Neural progenitor cell (in vitro differentiated cells): ENCODE results near the gene FGD4. TPM values are rescaled to one million over a fixed set of nuclear protein-coding genes. Genes with fewer than 3 reads are reported as not detected.
"Not testable (repeated sequence)": the region's sequence is repeated elsewhere in the genome, so short reads cannot be mapped to it uniquely, and the experiment has no call there.

Experiments
- DNase-seq: peaks from one replicate; pipeline ENCODE4 v3.0.0-alpha.2; 2016; ENCODE audit warnings: low spot score
- H2AFZ ChIP-seq: fragments of 200-600 bp; sonication (generic); replicated peaks from 2 replicates; pipeline ENCODE4 v1.6.1; 2016; ENCODE audit warnings: antibody characterized with exemption
- H3F3A ChIP-seq: fragments of 200-600 bp; sonication (generic); 2 replicates; pipeline ENCODE4 v1.6.1; 2016; ENCODE audit warnings: antibody characterized with exemption, low read depth
- H3K27ac ChIP-seq: fragments of 200-600 bp; sonication (generic); 2 replicates; pipeline ENCODE4 v1.5.1; 2016; ENCODE audit warnings: mild to moderate bottlenecking
- H3K27me3 ChIP-seq: fragments of 200-600 bp; sonication (generic); 2 replicates; pipeline ENCODE4 v1.6.1; 2016; ENCODE audit warnings: mild to moderate bottlenecking, moderate library complexity
- H3K36me3 ChIP-seq: fragments of 200-600 bp; sonication (generic); 2 replicates; pipeline ENCODE4 v1.5.1; 2016
- H3K4me1 ChIP-seq: fragments of 200-600 bp; sonication (generic); 2 replicates; pipeline ENCODE4 v1.6.1; 2016; ENCODE audit warnings: mixed run types
- H3K4me2 ChIP-seq: fragments of 200-600 bp; sonication (generic); 2 replicates; pipeline ENCODE4 v1.6.1; 2016
- H3K4me3 ChIP-seq: fragments of 200-600 bp; sonication (generic); 2 replicates; pipeline ENCODE4 v1.5.1; 2016
- H3K79me2 ChIP-seq: fragments of 200-600 bp; sonication (generic); 2 replicates; pipeline ENCODE4 v1.6.1; 2016; ENCODE audit warnings: low read depth
- H3K9ac ChIP-seq: fragments of 200-600 bp; sonication (generic); 2 replicates; pipeline ENCODE4 v1.6.1; 2016
- H3K9me3 ChIP-seq: fragments of 200-600 bp; sonication (generic); 2 replicates; pipeline ENCODE4 v1.5.1; 2016; ENCODE audit warnings: low read depth
- H4K20me1 ChIP-seq: fragments of 200-600 bp; sonication (generic); 2 replicates; pipeline ENCODE4 v1.6.1; 2016; ENCODE audit warnings: low read depth
- H3K27ac Mint-ChIP-seq: 3 replicates; pipeline ENCODE4 v1.8.0; 2021; ENCODE audit warnings: mixed read lengths
- H3K27me3 Mint-ChIP-seq: 2 replicates; pipeline ENCODE4 v1.8.0; 2022; ENCODE audit warnings: low read depth, mild to moderate bottlenecking, inconsistent platforms, moderate library complexity, mixed read lengths; ENCODE audit not compliant: insufficient read depth
- H3K36me3 Mint-ChIP-seq: 3 replicates; pipeline ENCODE4 v1.8.0; 2021; ENCODE audit warnings: mixed read lengths
- H3K4me1 Mint-ChIP-seq: 3 replicates; pipeline ENCODE4 v1.8.0; 2021; ENCODE audit warnings: mixed read lengths
- H3K4me3 Mint-ChIP-seq: 3 replicates; pipeline ENCODE4 v1.8.0; 2021; ENCODE audit warnings: mild to moderate bottlenecking, moderate library complexity, mixed read lengths
- H3K9me3 Mint-ChIP-seq: 3 replicates; pipeline ENCODE4 v1.8.0; 2020; ENCODE audit warnings: mixed read lengths
- EZH2 ChIP-seq: fragments of 200-600 bp; sonication (generic); IDR thresholded peaks from 2 replicates; pipeline ENCODE4 v1.6.1; 2017; ENCODE audit warnings: antibody characterized with exemption, mild to moderate bottlenecking, moderate library complexity
- EZH2phosphoT487 ChIP-seq: fragments of 200-600 bp; sonication (generic); IDR thresholded peaks from 2 replicates; pipeline ENCODE4 v1.6.1; 2017; ENCODE audit warnings: antibody characterized with exemption
- total RNA-seq: library from RNA; depleted of rRNA; stranded (reverse); fragments of >200 nt; gene quantifications from 2 replicates; pipeline ENCODE4 v1.2.3, GENCODE V29; 2015; ENCODE audit warnings: low replicate concordance
- TF ChIP-seq, protein P1 (sequence below): fragments of 200-600 bp; sonication (generic); IDR thresholded peaks from 2 replicates; pipeline ENCODE4 v1.5.1; 2017; ENCODE audit warnings: antibody characterized with exemption, mild to moderate bottlenecking

The FGD4 gene
- total RNA-seq, 1 donor from 2014 or later = 41.4 TPM

GRCh38 chr12:32532422-32532821 lies 133.1 kb downstream of the FGD4 start:
- Histone ChIP-seq H3K4me2 (no peak overlapping the region), H3K4me3 (no peak overlapping the region), H3K36me3 (no peaks in the 10 kb centered on the region), H3K9me3 (no peaks in the 10 kb centered on the region), H4K20me1 (peaks cover 72% of the 10 kb centered on the region), H3K27ac (no peak overlapping the region), H2AFZ (no peak overlapping the region), H3K4me1 (peaks cover 27% of the 10 kb centered on the region), H3K9ac (no peak overlapping the region), H3K79me2 (peaks cover 100% of the 10 kb centered on the region), H3K27me3 (no peaks in the 10 kb centered on the region), H3F3A (peaks cover 7% of the 10 kb centered on the region)
- Mint-ChIP-seq H3K4me3 (no peak overlapping the region), H3K4me1 (peaks cover 37% of the 10 kb centered on the region), H3K9me3 (no peaks in the 10 kb centered on the region), H3K36me3 (peaks cover 5% of the 10 kb centered on the region), H3K27me3 (peaks cover 2% of the 10 kb centered on the region), H3K27ac (no peak overlapping the region)
- TF ChIP-seq EZH2phosphoT487 (no peak), EZH2 (no peak)
- TF ChIP-seq, protein P1, sequence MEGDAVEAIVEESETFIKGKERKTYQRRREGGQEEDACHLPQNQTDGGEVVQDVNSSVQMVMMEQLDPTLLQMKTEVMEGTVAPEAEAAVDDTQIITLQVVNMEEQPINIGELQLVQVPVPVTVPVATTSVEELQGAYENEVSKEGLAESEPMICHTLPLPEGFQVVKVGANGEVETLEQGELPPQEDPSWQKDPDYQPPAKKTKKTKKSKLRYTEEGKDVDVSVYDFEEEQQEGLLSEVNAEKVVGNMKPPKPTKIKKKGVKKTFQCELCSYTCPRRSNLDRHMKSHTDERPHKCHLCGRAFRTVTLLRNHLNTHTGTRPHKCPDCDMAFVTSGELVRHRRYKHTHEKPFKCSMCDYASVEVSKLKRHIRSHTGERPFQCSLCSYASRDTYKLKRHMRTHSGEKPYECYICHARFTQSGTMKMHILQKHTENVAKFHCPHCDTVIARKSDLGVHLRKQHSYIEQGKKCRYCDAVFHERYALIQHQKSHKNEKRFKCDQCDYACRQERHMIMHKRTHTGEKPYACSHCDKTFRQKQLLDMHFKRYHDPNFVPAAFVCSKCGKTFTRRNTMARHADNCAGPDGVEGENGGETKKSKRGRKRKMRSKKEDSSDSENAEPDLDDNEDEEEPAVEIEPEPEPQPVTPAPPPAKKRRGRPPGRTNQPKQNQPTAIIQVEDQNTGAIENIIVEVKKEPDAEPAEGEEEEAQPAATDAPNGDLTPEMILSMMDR = no peak
- DNase-seq = no peak

DNA sequence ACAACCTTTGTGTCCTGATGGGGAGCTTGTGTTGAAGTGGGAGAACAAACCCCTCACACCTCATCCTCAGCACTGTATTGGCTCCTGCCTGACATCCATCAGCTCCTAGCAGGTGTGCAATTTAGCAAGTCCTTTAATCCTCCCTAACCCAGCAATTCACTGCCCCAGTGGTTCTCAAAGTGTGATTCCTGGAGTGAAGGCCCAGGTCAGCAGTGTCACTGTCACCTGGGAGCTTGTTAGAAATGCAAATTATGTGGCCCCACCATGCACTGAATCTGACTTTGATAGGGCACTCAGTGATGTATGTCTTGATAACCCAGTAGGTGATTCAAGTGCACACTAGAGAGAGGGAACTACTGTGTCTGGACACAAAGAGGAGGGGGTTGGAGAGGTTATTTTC lies 133.6 kb downstream of the FGD4 start:
- Mint-ChIP-seq H3K27me3 (peaks cover 2% of the 10 kb centered on the region), H3K36me3 (peaks cover 5% of the 10 kb centered on the region), H3K4me3 (no peak overlapping the region), H3K4me1 (peaks cover 41% of the 10 kb centered on the region), H3K9me3 (no peaks in the 10 kb centered on the region), H3K27ac (no peak overlapping the region)
- H3K79me2 ChIP-seq = peaks cover 100% of the 10 kb centered on the region
- no peak overlapping the region for H3K9ac ChIP-seq
- no peaks in the 10 kb centered on the region for H3K36me3 ChIP-seq
- H3K4me1 ChIP-seq = peaks cover 27% of the 10 kb centered on the region
- H3K27me3 ChIP-seq = no peaks in the 10 kb centered on the region
- TF ChIP-seq EZH2phosphoT487 (no peak), EZH2 (no peak)
- TF ChIP-seq, protein P1 = no peak
- peak; percentile 16 for DNase-seq
- H3K9me3 ChIP-seq = no peaks in the 10 kb centered on the region
- H3K27ac ChIP-seq = no peak overlapping the region
- no peak overlapping the region for H3K4me3 ChIP-seq
- no peak overlapping the region for H2AFZ ChIP-seq
- no peak overlapping the region for H3K4me2 ChIP-seq
- peaks cover 7% of the 10 kb centered on the region for H3F3A ChIP-seq
- peaks cover 78% of the 10 kb centered on the region for H4K20me1 ChIP-seq

DNA sequence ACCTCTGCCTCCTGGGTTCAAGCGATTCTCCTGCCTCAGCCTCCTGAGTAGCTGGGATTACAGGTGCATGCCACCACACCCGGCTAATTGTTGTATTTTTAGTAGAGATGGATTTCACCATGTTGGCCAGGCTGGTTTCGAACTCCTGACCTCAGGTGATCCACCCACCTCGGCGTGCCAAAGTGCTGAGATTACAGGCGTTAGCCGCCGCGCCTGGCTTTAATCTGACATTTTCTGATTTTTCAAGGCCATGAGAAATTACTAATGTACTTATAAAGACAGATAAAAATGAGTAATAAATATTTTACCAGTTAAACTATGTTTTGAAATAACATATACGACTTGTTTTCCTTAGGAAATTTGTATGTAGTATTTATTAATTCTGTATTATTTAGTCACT lies 134.1 kb downstream of the FGD4 start:
- H2AFZ ChIP-seq, H3K9me3 ChIP-seq, H3K36me3 ChIP-seq, H3K9me3 Mint-ChIP-seq, H3K27me3 ChIP-seq, H3K36me3 Mint-ChIP-seq, H3K9ac ChIP-seq, DNase-seq, H3K4me2 ChIP-seq, H3K27ac ChIP-seq, H3K4me3 ChIP-seq, H3K27me3 Mint-ChIP-seq, H3K4me3 Mint-ChIP-seq, H3K27ac Mint-ChIP-seq, H3F3A ChIP-seq: not testable (repeated sequence)
- Histone ChIP-seq H3K79me2 (peaks cover 100% of the 10 kb centered on the region), H4K20me1 (peaks cover 83% of the 10 kb centered on the region), H3K4me1 (peaks cover 27% of the 10 kb centered on the region)
- peaks cover 41% of the 10 kb centered on the region for H3K4me1 Mint-ChIP-seq

DNA sequence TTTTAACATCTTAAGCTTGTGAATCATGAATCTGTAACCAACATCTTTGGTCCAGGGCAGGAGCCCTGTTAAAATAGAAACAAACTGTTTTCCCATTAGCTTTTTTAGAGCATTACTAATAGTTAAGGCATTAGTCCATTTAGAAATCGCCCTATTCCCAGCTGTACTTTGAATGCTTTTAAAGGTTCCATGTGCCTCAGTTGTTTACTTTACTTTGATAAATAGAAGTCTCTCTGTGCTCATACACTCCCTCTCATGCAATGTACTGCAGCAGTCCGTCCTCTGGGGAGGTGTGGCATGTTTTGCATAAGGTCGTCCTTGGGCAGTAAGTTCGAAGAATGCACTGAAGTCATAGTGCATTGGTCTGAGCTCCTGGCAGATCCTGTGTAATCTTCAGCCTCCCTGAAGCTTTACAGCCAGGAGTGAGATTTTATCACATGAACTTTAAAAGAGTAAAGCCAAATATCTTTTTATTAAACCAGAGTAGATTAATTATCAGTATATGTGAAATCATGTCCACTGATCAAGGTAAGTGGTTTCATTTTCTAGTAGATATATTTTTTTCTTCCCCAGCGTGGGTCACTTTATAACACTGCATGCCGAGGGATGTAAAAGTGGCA lies 134.7 kb downstream of the FGD4 start:
- H3K36me3 Mint-ChIP-seq = peaks cover 7% of the 10 kb centered on the region
- peaks cover 27% of the 10 kb centered on the region for H3K4me1 ChIP-seq
- no peak overlapping the region for H3K9ac ChIP-seq
- peaks cover 7% of the 10 kb centered on the region for H3F3A ChIP-seq
- peaks cover 100% of the 10 kb centered on the region for H3K79me2 ChIP-seq
- no peak overlapping the region for H2AFZ ChIP-seq
- H3K27ac Mint-ChIP-seq = peak overlapping the region; percentile 50
- H3K27ac ChIP-seq = no peak overlapping the region
- no peaks in the 10 kb centered on the region for H3K9me3 ChIP-seq
- DNase-seq = peak; percentile 24
- H3K36me3 ChIP-seq = no peaks in the 10 kb centered on the region
- H3K27me3 ChIP-seq = no peaks in the 10 kb centered on the region
- peaks cover 41% of the 10 kb centered on the region for H3K4me1 Mint-ChIP-seq
- TF ChIP-seq EZH2 (no peak), EZH2phosphoT487 (no peak)
- TF ChIP-seq, protein P1 = no peak
- no peaks in the 10 kb centered on the region for H3K27me3 Mint-ChIP-seq
- no peak overlapping the region for H3K4me2 ChIP-seq
- H4K20me1 ChIP-seq = peaks cover 89% of the 10 kb centered on the region
- H3K4me3 Mint-ChIP-seq = no peak overlapping the region
- H3K9me3 Mint-ChIP-seq = no peaks in the 10 kb centered on the region
- H3K4me3 ChIP-seq = no peak overlapping the region
